T-cell (primary cell): ENCODE data around the gene SHISAL1. TPM values are rescaled to one million over a fixed set of nuclear protein-coding genes. Genes with fewer than 3 reads are reported as not detected.
A peak's percentile ranks its signal among the peaks of the same experiment; 100 is the strongest.

Source experiments
- ATAC-seq, 4 experiments: fragments of 200-7000 bp in 3 of 4; fragments of 150-1000 bp in 1 of 4; cut with Tn5 transposase; replicated peaks in 1 of 4; 1 replicate in 3 of 4; 2 replicates in 1 of 4; pipeline ENCODE4 v1.10.0; 2021; ENCODE audit warnings: moderate library complexity in 3 of 4, mild to moderate bottlenecking in 2 of 4, moderate number of reproducible peaks in 1 of 4
- CTCF ChIA-PET, 2 donors: fragments of 300-600 bp; sonication (Branson Sonifier 250); formaldehyde crosslinking; loops; one replicate each; lab custom pipeline; 2022; ENCODE audit warnings: antibody characterized with exemption in 2 of 2; lab: Charles Lee
- POLR2A ChIA-PET, 2 donors: fragments of 300-600 bp; sonication (Branson Sonifier 250); formaldehyde crosslinking; loops; one replicate each; lab custom pipeline; 2022; ENCODE audit warnings: antibody characterized with exemption in 2 of 2; lab: Charles Lee
- DNase-seq, 35 experiments: peaks; one replicate each; pipeline versions ENCODE4 v3.0.0 to v3.0.0-alpha.2; 2013 to 2023
- H3K27ac ChIP-seq: one replicate; pipeline ENCODE4 v1.5.1; 2013; ENCODE audit warnings: low read length
- H3K27me3 ChIP-seq, 2 experiments: replicated peaks in 1 of 2; 1 replicate in 1 of 2; 2 replicates in 1 of 2; pipeline versions ENCODE4 v1.6.1 to v1.7.0; 2013; ENCODE audit warnings: low read length in 1 of 2, mixed read lengths in 1 of 2; ENCODE audit not compliant: control insufficient read depth in 2 of 2, insufficient read depth in 2 of 2; ENCODE audit errors: extremely low read depth in 1 of 2
- H3K36me3 ChIP-seq, 2 donors: 1 replicate in 1 of 2; 2 replicates in 1 of 2; pipeline versions ENCODE4 v1.6.1 to v1.7.0; 2013; ENCODE audit warnings: low read length in 1 of 2; ENCODE audit not compliant: control insufficient read depth in 2 of 2, insufficient read depth in 1 of 2; ENCODE audit errors: extremely low read depth in 1 of 2
- H3K4me1 ChIP-seq, 2 experiments: 1 replicate in 1 of 2; 2 replicates in 1 of 2; pipeline versions ENCODE4 v1.6.1 to v1.7.0; 2013; ENCODE audit warnings: low read length in 2 of 2, mixed read lengths in 1 of 2; ENCODE audit not compliant: insufficient read depth in 2 of 2, control insufficient read depth in 1 of 2; ENCODE audit errors: extremely low read depth in 1 of 2
- H3K4me3 ChIP-seq, 2 donors: 1 replicate in 1 of 2; 2 replicates in 1 of 2; pipeline versions ENCODE4 v1.5.1 to v1.7.0; 2013; ENCODE audit warnings: mild to moderate bottlenecking in 2 of 2, low read length in 1 of 2, moderate library complexity in 1 of 2; ENCODE audit not compliant: control insufficient read depth in 1 of 2; ENCODE audit errors: extremely low read depth in 1 of 2
- H3K9me3 ChIP-seq: 2 replicates; pipeline ENCODE4 v1.7.0; 2013
- H3K27ac Mint-ChIP-seq, 2 donors: one replicate each; pipeline ENCODE4 v1.8.0; 2020 to 2021; ENCODE audit warnings: mild to moderate bottlenecking in 2 of 2, mixed read lengths in 2 of 2
- H3K27me3 Mint-ChIP-seq, 2 donors: one replicate each; pipeline ENCODE4 v1.8.0; 2021 to 2022; ENCODE audit warnings: mixed read lengths in 2 of 2
- H3K36me3 Mint-ChIP-seq: one replicate; pipeline ENCODE4 v1.8.0; 2021; ENCODE audit warnings: mixed read lengths
- H3K4me1 Mint-ChIP-seq, 3 donors: one replicate each; pipeline ENCODE4 v1.8.0; 2020 to 2022; ENCODE audit warnings: mixed read lengths in 3 of 3, mild to moderate bottlenecking in 1 of 3
- H3K4me3 Mint-ChIP-seq, 3 donors: one replicate each; pipeline ENCODE4 v1.8.0; 2020 to 2022; ENCODE audit warnings: mild to moderate bottlenecking in 3 of 3, mixed read lengths in 3 of 3, moderate library complexity in 3 of 3
- H3K9me3 Mint-ChIP-seq, 3 donors: one replicate each; pipeline ENCODE4 v1.8.0; 2020 to 2022; ENCODE audit warnings: mixed read lengths in 3 of 3
- WGBS: methylation state at CpG from one replicate; pipeline ENCODE4 v1.1.5; 2013; ENCODE audit warnings: missing lambda C conversion rate; ENCODE audit not compliant: insufficient coverage; 5-methylcytosine and 5-hydroxymethylcytosine counted together
- total RNA-seq, 35 experiments: library from RNA in 6 of 35; stranded (reverse) in 6 of 35; fragments of 120-200 nt in 1 of 35; gene quantifications; one replicate each; pipeline versions ENCODE4 v1.2.1 to v1.2.4 and lab custom pipeline; 2013 to 2026

The SHISAL1 gene
- total RNA-seq, 5 donors from 2014 or later (not counting 1 experiment from before 2014, with no cell fraction given) = 0.03 to 0.06 TPM; not detected in 3

DNA sequence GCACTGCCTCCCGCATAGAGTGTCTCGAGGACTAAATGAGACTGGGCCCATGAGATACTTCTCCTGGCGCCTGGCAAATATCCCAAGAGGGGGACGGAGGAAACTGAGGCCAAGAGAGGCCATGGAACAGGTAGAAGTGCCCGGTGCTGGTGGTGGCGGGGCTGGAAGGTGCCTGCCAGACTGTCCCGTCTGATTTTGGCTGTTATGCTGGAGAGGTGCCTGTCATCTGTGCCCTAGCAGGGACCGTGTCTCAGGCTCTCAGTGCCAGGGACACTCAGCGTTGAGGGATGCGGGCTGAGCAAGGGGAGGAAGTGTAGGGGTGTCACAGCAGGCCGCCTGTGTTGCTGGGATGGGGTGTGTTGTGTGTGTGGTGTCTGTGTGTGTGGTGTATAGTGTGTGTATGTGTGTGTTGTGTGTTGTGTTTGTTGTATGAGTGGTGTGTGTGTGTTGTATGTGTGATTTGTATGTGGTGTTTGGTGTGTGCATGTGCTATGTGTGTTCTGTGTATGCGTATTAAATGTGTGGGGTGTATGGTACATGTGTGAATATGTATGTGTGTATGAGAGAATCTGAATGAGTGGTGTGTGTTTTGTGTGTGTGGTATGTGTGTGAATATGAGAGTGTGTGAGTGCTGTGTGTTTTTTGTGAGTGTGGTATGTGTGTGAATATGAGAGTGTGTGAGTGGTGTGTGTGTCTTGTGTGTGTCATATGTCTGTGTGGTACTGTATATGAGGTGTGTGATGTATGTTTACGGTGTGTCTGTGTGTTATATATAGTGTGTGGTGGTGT is 21.3 kb upstream of the SHISAL1 start:
- Mint-ChIP-seq H3K4me3 (no peak overlapping the region), H3K36me3 (no peaks in the 10 kb centered on the region), H3K4me1 (peaks cover 0 to 15% (median 12%) of the 10 kb centered on the region in 3 donors), H3K27ac (no peak overlapping the region), H3K9me3 (no peaks in the 10 kb centered on the region), H3K27me3 (peaks cover 7 to 20% of the 10 kb centered on the region in 2 donors)
- H3K27ac ChIP-seq = no peak overlapping the region
- DNase-seq (no peak), ATAC-seq (no peak)
- H3K36me3 ChIP-seq = no peaks in the 10 kb centered on the region
- peaks cover 0 to 69% of the 10 kb centered on the region in 2 experiments for H3K27me3 ChIP-seq
- ChIA-PET CTCF (no interaction called here), POLR2A (no interaction called here)
- H3K4me1 ChIP-seq = peaks cover 0 to 17% of the 10 kb centered on the region in 2 experiments
- H3K4me3 ChIP-seq = no peak overlapping the region
- H3K9me3 ChIP-seq = no peaks in the 10 kb centered on the region
- 83% methylated on average over 13 of the region's 13 CpGs for WGBS

DNA sequence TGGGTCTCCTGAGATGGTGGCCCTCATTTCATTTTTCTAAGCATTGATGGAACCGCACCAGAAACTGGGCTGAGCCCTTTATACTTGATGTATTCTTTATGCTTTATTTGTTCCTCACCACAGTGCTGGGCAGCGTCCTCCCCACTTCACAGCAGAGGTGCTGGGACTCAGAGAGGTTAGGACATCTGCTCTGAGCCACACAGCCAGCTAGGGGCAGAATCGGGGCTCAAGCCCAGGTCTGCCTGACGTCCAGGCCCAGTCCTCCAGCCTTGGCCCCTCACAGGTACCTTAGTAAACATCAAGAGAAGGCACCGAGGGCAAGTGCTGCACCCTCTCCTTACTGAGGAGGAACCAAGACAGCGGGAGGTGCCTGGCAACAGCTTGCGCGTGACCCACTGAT is 20.2 kb upstream of the SHISAL1 start:
- peak overlapping the region in 1 of 3 donors; percentile 61 for H3K4me3 Mint-ChIP-seq
- no peaks in the 10 kb centered on the region for H3K36me3 Mint-ChIP-seq
- no peak for ATAC-seq
- H3K4me1 ChIP-seq = peaks cover 0 to 18% of the 10 kb centered on the region in 2 experiments
- no peak overlapping the region for H3K27ac Mint-ChIP-seq
- peaks cover 11 to 30% of the 10 kb centered on the region in 2 donors for H3K27me3 Mint-ChIP-seq
- no peak overlapping the region for H3K4me3 ChIP-seq
- ChIA-PET CTCF (no interaction called here), POLR2A (no interaction called here)
- peaks cover 0 to 80% of the 10 kb centered on the region in 2 experiments for H3K27me3 ChIP-seq
- DNase-seq = no peak
- no peaks in the 10 kb centered on the region for H3K9me3 Mint-ChIP-seq
- no peak overlapping the region for H3K27ac ChIP-seq
- WGBS = 82% methylated on average over 7 of the region's 8 CpGs
- H3K36me3 ChIP-seq = no peaks in the 10 kb centered on the region
- H3K4me1 Mint-ChIP-seq = peaks cover 0 to 15% (median 13%) of the 10 kb centered on the region in 3 donors
- no peaks in the 10 kb centered on the region for H3K9me3 ChIP-seq

DNA sequence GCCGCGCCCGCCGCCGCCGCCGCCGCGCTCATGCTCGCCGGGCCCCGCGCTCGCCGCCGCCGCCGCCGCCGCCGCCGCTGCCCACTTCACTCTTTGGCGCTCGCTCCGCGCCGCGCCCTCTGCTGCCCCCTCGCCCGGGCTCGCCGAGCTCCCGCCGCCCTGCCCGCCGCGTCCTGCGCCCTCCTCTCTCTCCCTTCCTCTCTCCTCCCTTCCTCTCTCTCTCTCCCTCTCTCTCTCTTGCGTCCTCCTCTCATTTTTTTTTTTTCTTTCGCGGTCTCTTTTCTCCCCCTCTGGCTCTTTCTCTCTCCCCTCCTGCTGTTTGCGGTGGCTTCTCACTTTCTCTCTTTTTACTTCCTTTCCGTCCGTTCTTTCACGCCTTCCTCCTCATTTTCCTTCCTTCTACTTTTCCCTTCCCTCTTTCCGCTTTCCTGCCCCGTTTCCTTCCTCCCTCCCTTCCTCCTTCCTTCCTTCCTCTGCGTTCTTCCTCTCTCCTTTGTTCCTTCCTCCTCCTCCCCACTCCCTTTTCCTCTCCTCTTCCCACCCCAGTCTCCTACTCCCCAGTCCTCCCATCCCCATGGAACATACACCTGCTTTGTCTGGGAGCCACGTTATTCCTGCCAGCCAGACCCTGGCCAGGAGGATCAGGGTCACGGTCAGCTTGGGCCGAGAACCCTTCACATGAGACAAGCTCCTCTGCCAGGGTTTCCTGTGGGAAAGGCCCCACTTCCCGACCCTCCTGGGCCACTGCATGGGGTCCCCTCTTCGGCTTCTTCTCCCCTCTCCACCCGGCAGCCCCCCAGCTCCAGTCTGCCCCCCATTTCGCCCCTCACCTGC is 19.3 kb upstream of the SHISAL1 start:
- H3K27me3 Mint-ChIP-seq = peaks cover 17 to 38% of the 10 kb centered on the region in 2 donors
- Histone ChIP-seq H3K4me1 (peaks cover 0 to 18% of the 10 kb centered on the region in 2 experiments), H3K9me3 (no peaks in the 10 kb centered on the region), H3K36me3 (no peaks in the 10 kb centered on the region), H3K4me3 (peak overlapping the region in 1 of 2 donors; percentile 5), H3K27me3 (peaks cover 0 to 85% of the 10 kb centered on the region in 2 experiments), H3K27ac (no peak overlapping the region)
- peak in 2 of 35 experiments; percentile 7 to 15 for DNase-seq
- ChIA-PET POLR2A (no interaction called here), CTCF (interaction anchor here (0.6 to 0.7 kb wide), 2 partner anchors 118 to 936 kb away, joined by 4 to 12 read pairs; no protein-coding TSS in a partner anchor)
- WGBS = 3% methylated on average over 53 of the region's 55 CpGs
- no peaks in the 10 kb centered on the region for H3K36me3 Mint-ChIP-seq
- H3K4me3 Mint-ChIP-seq = peak overlapping the region; percentile 42 to 61 (median 43)
- H3K27ac Mint-ChIP-seq = no peak overlapping the region
- no peaks in the 10 kb centered on the region for H3K9me3 Mint-ChIP-seq
- H3K4me1 Mint-ChIP-seq = peaks cover 0 to 15% (median 13%) of the 10 kb centered on the region in 3 donors
- ATAC-seq = no peak

- Mint-ChIP-seq H3K27me3 (peaks cover 25 to 48% of the 10 kb centered on the region in 2 donors), H3K4me3 (no peak overlapping the region), H3K9me3 (no peaks in the 10 kb centered on the region), H3K36me3 (no peaks in the 10 kb centered on the region), H3K4me1 (peaks cover 8 to 21% (median 19%) of the 10 kb centered on the region in 3 donors), H3K27ac (no peak overlapping the region)
- ChIA-PET POLR2A (no interaction called here), CTCF (interaction anchor here (0.6 to 0.7 kb wide), 2 partner anchors 120 to 937 kb away, joined by 4 to 12 read pairs; no protein-coding TSS in a partner anchor)
- WGBS = 5% methylated on average over 72 of the region's 103 CpGs
- Histone ChIP-seq H3K36me3 (no peaks in the 10 kb centered on the region), H3K4me1 (peaks cover 0 to 24% of the 10 kb centered on the region in 2 experiments), H3K4me3 (no peak overlapping the region), H3K9me3 (no peaks in the 10 kb centered on the region), H3K27me3 (peaks cover 0 to 89% of the 10 kb centered on the region in 2 experiments), H3K27ac (no peak overlapping the region)
- ATAC-seq (no peak), DNase-seq (no peak)
Measured at GRCh38 chr22:44330744-44331660, 18.3 kb upstream of the SHISAL1 start.

DNA sequence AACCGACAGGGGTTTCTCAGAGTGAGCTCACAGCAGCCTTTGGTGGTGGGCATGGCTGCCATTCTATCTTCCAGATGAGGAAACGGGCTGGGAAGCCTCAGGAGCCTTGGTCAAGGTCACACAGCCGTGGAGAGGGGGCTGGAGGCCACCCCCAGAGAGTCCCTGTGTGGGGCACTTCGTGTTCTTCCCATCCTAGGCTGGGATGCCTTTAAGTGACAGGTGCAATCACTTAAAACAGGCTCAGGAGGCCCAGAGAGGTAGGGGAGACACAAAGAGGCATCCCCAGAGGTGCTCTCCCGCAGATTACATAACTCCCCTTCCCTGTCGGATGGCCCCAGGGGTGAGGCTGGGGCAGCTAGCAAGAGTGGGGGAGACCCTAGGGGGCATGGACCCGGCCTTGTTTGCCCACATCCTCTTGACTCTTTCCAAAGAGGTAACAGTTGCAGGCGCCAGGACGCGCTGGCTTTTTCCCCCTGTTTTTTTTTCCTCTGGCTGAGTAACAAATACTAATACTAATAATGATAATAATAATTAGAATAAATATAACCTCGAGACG is 17.5 kb upstream of the SHISAL1 start:
- Histone ChIP-seq H3K36me3 (no peaks in the 10 kb centered on the region), H3K4me1 (peaks cover 0 to 27% of the 10 kb centered on the region in 2 experiments), H3K4me3 (no peak overlapping the region), H3K27ac (no peak overlapping the region), H3K9me3 (no peaks in the 10 kb centered on the region), H3K27me3 (peaks cover 0 to 93% of the 10 kb centered on the region in 2 experiments)
- H3K27me3 Mint-ChIP-seq = peaks cover 30 to 54% of the 10 kb centered on the region in 2 donors
- POLR2A ChIA-PET = interaction anchor here in 1 of 2 donors (0.6 kb wide), 1 partner anchor 84 kb away, joined by 3 read pairs; no protein-coding TSS in a partner anchor
- H3K9me3 Mint-ChIP-seq = no peaks in the 10 kb centered on the region
- WGBS = 51% methylated on average over 5 of the region's 12 CpGs
- CTCF ChIA-PET = no interaction called here
- no peak overlapping the region for H3K27ac Mint-ChIP-seq
- H3K36me3 Mint-ChIP-seq = no peaks in the 10 kb centered on the region
- ATAC-seq = no peak
- no peak for DNase-seq
- peaks cover 14 to 26% (median 24%) of the 10 kb centered on the region in 3 donors for H3K4me1 Mint-ChIP-seq
- H3K4me3 Mint-ChIP-seq = no peak overlapping the region
